ENCODE results near the gene THEMIS2.

Gene THEMIS2

DNA sequence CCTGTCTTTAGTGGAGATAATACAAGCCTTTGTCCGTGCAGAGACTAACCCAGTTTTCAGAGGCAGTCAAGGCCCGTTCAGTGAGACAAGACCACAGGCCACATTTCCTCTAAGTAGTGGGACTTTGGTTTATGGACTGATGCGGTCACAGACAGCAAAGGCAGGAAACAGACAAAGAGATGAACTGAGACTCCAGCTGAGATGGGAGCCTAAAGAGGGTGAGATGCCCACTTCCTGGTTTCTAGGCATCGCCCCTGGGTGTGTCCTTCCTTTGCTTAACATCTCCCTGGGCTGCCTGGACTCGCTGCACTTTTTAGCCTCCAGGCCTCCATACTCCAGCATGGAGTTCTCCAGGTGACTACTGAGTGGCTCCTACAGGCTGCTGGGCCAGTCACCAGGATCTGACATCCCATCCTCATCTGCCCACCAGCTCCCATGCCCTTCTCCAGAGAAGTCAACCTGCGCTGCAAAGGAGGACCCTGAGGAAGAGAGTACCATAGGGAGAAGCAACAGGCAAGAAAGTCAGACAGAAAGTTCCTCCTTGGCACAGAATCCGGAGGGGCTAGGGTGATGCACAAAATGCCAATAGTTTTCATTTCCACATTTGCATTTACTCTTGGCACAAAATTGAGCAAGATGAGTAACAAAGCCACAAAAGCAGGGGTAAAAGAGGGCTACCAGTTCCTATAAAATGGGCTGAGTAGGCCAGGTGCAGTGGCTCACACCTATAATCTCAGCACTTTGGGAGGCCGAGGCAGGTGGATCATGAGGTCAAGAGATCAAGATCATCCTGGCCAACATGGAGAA, 15.1 kb downstream of the THEMIS2 start:
- peaks cover 79% of the 10 kb centered on the region for H3K36me3 ChIP-seq (ENCODE audit: control insufficient read depth, insufficient read depth, low read length)
- no peak overlapping the region for H3K9ac ChIP-seq (ENCODE audit: low read length)
- H3K9me3 ChIP-seq (ENCODE audit: control insufficient read depth, insufficient read depth, low read depth, low read length) = no peaks in the 10 kb centered on the region
- H3K27ac ChIP-seq (ENCODE audit: low read depth, low read length) = no peak overlapping the region
- H3K4me3 ChIP-seq (ENCODE audit: low read depth, low read length) = no peak overlapping the region
- no peaks in the 10 kb centered on the region for H3K4me1 ChIP-seq (ENCODE audit: control insufficient read depth, insufficient read depth, low read length)
- H3K27me3 ChIP-seq (ENCODE audit: control insufficient read depth, insufficient read depth, low read length) = no peaks in the 10 kb centered on the region

DNA sequence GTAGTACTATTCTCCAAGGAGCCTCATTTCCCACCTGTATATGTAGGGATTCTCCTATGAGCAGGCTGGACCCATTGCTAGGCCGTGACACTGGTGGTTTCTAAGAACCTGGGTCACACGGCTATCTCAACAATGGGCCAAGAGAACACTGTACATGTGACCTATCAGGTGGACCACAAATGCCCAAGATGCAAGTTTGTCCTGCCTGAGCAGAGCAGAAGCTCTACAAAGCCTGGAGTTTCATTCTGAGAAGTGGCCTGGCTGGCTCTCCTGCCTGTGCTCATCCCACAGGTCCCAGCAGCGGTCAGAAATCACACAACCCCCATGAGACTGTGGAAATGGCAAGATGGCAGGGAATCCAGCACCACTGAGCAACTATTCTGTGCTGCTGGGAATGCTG, 17.2 kb downstream of the THEMIS2 start:
- Histone ChIP-seq H3K4me3 (ENCODE audit: low read depth, low read length) (no peak overlapping the region), H3K27me3 (ENCODE audit: control insufficient read depth, insufficient read depth, low read length) (no peaks in the 10 kb centered on the region), H3K4me1 (ENCODE audit: control insufficient read depth, insufficient read depth, low read length) (no peaks in the 10 kb centered on the region), H3K9me3 (ENCODE audit: control insufficient read depth, insufficient read depth, low read depth, low read length) (no peaks in the 10 kb centered on the region), H3K27ac (ENCODE audit: low read depth, low read length) (no peak overlapping the region), H3K9ac (ENCODE audit: low read length) (no peak overlapping the region), H3K36me3 (ENCODE audit: control insufficient read depth, insufficient read depth, low read length) (peaks cover 80% of the 10 kb centered on the region)

DNA sequence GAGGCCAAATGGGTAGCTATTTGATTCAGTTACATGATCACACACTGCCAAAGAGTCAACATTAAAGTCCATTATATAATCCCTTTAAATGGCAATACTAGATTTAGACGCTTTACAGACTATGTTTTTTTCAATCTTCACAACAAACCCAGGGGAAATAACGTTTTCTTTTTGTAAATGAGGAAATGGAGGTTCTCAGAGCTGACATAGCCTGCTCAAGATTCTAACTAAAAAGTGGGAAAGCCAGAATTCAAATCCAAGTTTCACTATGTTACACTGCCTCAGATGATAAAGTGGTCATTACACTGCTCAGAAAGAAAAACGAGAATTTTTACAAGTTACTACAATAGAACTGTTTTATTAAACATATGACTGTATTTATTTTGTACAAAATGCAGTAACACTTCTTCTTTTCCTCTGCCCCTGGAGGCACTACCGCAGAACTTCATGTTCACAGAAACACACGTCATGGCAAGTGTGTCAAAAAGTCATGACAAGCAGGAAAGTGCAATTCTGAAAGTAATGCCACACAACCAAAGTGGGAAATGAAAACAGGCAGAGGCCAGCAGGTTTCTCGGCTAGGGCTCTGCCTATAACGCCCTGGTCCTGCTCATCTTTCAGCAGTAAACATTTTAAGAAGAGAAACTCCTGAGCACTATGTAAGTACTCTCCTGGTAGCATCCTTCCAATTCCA, 19.0 kb downstream of the THEMIS2 start:
- Histone ChIP-seq H3K9ac (ENCODE audit: low read length) (no peak overlapping the region), H3K27me3 (ENCODE audit: control insufficient read depth, insufficient read depth, low read length) (no peaks in the 10 kb centered on the region), H3K9me3 (ENCODE audit: control insufficient read depth, insufficient read depth, low read depth, low read length) (no peaks in the 10 kb centered on the region), H3K27ac (ENCODE audit: low read depth, low read length) (no peak overlapping the region), H3K4me1 (ENCODE audit: control insufficient read depth, insufficient read depth, low read length) (no peaks in the 10 kb centered on the region), H3K4me3 (ENCODE audit: low read depth, low read length) (no peak overlapping the region), H3K36me3 (ENCODE audit: control insufficient read depth, insufficient read depth, low read length) (peaks cover 79% of the 10 kb centered on the region)

DNA sequence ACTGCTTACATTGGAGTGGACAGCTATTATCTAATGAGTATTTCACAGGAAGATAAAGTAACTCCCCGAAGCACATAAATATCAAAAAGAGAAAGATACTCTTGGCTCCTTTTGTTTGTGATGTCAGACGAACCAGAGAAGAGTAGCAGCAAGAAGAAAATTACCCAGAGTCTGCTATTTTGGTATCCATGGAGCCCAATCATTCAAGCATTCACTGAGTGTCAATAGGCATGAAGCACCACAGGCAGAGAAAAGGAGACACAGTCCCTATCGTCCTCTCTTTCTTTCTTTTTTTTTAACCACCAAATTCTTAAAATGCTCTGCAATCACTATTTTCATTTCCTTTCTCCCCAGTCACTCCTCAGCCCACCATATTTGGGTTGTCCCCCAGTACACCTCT, 22.2 kb downstream of the THEMIS2 start:
- Histone ChIP-seq H3K27me3 (ENCODE audit: control insufficient read depth, insufficient read depth, low read length) (no peaks in the 10 kb centered on the region), H3K4me3 (ENCODE audit: low read depth, low read length) (no peak overlapping the region), H3K9me3 (ENCODE audit: control insufficient read depth, insufficient read depth, low read depth, low read length) (no peaks in the 10 kb centered on the region), H3K27ac (ENCODE audit: low read depth, low read length) (no peak overlapping the region), H3K36me3 (ENCODE audit: control insufficient read depth, insufficient read depth, low read length) (peaks cover 77% of the 10 kb centered on the region), H3K9ac (ENCODE audit: low read length) (no peak overlapping the region), H3K4me1 (ENCODE audit: control insufficient read depth, insufficient read depth, low read length) (no peaks in the 10 kb centered on the region)

DNA sequence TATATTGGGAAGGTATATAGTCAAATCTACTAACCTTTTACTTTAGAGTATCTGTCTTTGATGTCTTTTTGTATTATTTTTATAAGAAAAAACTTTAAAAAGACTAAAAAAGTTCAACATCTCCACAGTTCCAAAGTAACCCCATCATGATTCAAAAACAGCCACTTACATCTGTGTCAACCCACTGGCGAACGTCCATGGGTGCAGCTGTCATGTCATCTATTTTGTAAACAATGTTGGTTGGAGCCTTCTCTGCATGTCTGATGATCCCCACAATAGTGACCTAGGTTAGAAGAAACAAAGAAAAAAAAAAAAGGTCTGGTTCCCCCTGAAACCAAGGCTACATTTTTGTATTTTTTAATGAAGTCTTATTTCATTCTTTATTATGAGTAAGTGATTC, 34.4 kb downstream of the THEMIS2 start:
- H3K27me3 ChIP-seq (ENCODE audit: control insufficient read depth, insufficient read depth, low read length) = no peaks in the 10 kb centered on the region
- H3K27ac ChIP-seq (ENCODE audit: low read depth, low read length) = no peak overlapping the region
- H3K4me1 ChIP-seq (ENCODE audit: control insufficient read depth, insufficient read depth, low read length) = no peaks in the 10 kb centered on the region
- H3K9me3 ChIP-seq (ENCODE audit: control insufficient read depth, insufficient read depth, low read depth, low read length) = no peaks in the 10 kb centered on the region
- H3K4me3 ChIP-seq (ENCODE audit: low read depth, low read length) = no peak overlapping the region
- no peak overlapping the region for H3K9ac ChIP-seq (ENCODE audit: low read length)
- peaks cover 92% of the 10 kb centered on the region for H3K36me3 ChIP-seq (ENCODE audit: control insufficient read depth, insufficient read depth, low read length)

DNA sequence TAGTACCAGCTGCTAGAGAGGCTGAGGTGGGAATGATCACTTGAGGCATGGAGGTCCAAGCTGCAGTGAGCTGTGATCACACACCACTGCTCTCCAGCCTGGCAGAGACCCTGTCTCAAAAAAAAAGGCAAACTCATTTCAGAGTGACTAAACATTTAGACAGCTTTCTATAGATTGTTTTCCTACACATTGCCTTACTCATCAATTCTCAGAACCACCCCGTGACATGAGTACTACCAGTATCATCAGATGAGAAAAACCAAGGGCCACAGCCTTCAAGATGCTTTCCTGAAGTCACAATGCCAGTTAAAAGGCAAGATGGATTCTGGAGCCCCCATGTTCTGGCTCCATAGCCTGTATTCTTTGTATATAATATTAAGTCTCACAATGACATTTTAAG, 40.1 kb downstream of the THEMIS2 start:
- Histone ChIP-seq H3K27me3 (ENCODE audit: control insufficient read depth, insufficient read depth, low read length) (peaks cover 9% of the 10 kb centered on the region; the same call in 1 of the 2 replicates), H3K9me3 (ENCODE audit: control insufficient read depth, insufficient read depth, low read depth, low read length) (peaks cover 4% of the 10 kb centered on the region; the same call in 1 of the 2 replicates), H3K36me3 (ENCODE audit: control insufficient read depth, insufficient read depth, low read length) (peaks cover 51% of the 10 kb centered on the region), H3K27ac (ENCODE audit: low read depth, low read length) (no peak overlapping the region), H3K4me1 (ENCODE audit: control insufficient read depth, insufficient read depth, low read length) (no peaks in the 10 kb centered on the region), H3K4me3 (ENCODE audit: low read depth, low read length) (no peak overlapping the region), H3K9ac (ENCODE audit: low read length) (no peak overlapping the region)

DNA sequence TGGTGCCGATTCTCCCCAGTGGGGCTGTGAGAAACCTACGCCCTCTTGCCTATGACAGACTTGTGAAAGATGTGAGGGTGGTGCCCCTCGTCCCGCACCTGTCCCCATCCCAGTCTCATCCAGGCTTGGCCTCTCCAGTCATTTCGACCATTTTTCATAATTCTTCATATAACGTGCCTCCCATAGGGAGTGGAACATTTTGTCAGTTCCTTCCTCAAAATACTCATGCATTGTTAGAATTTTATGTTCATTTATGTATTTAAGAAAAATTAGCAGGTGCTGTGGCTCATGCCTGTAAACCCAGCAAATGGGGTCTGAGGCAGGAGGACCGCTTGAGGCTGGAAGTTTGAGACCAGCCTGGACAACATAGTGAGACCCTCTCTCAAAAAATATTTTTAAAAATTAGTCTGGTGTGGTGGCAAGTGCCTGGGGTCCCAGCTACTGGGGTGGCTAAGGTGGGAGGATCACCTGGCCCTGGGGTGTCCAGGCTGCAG, 42.8 kb downstream of the THEMIS2 start:
- Histone ChIP-seq H3K27me3 (ENCODE audit: control insufficient read depth, insufficient read depth, low read length) (peaks cover 12% of the 10 kb centered on the region; the same call in 1 of the 2 replicates), H3K36me3 (ENCODE audit: control insufficient read depth, insufficient read depth, low read length) (peaks cover 26% of the 10 kb centered on the region), H3K9ac (ENCODE audit: low read length) (no peak overlapping the region), H3K4me1 (ENCODE audit: control insufficient read depth, insufficient read depth, low read length) (no peaks in the 10 kb centered on the region), H3K9me3 (ENCODE audit: control insufficient read depth, insufficient read depth, low read depth, low read length) (peaks cover 4% of the 10 kb centered on the region; the same call in 1 of the 2 replicates), H3K4me3 (ENCODE audit: low read depth, low read length) (peak overlapping the region; percentile 13; the same call in 1 of the 2 replicates), H3K27ac (ENCODE audit: low read depth, low read length) (no peak overlapping the region)

DNA sequence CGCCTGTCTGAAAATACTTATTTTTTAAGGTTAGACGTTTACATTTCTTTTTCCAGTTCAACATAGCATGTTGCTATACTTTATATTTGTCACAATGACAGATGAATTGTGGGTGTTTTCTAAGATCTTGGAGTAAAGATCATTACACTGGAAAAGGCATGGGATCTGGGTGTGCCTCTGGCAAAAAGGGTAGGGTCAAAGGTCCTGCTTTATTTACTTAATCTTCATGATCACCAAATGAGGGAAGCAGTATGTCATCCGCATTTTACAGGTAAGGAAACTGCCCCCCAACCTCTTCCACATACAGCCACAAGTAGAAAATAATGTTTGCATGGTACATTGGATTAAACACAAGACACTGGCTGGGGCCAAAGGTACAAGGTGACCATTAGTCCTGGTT, 49.9 kb downstream of the THEMIS2 start:
- H3K9ac ChIP-seq (ENCODE audit: low read length) = no peak overlapping the region
- no peaks in the 10 kb centered on the region for H3K9me3 ChIP-seq (ENCODE audit: control insufficient read depth, insufficient read depth, low read depth, low read length)
- H3K4me1 ChIP-seq (ENCODE audit: control insufficient read depth, insufficient read depth, low read length) = no peaks in the 10 kb centered on the region
- H3K4me3 ChIP-seq (ENCODE audit: low read depth, low read length) = no peak overlapping the region
- H3K27me3 ChIP-seq (ENCODE audit: control insufficient read depth, insufficient read depth, low read length) = peaks cover 3% of the 10 kb centered on the region; the same call in 1 of the 2 replicates
- no peaks in the 10 kb centered on the region for H3K36me3 ChIP-seq (ENCODE audit: control insufficient read depth, insufficient read depth, low read length)
- H3K27ac ChIP-seq (ENCODE audit: low read depth, low read length) = no peak overlapping the region

DNA sequence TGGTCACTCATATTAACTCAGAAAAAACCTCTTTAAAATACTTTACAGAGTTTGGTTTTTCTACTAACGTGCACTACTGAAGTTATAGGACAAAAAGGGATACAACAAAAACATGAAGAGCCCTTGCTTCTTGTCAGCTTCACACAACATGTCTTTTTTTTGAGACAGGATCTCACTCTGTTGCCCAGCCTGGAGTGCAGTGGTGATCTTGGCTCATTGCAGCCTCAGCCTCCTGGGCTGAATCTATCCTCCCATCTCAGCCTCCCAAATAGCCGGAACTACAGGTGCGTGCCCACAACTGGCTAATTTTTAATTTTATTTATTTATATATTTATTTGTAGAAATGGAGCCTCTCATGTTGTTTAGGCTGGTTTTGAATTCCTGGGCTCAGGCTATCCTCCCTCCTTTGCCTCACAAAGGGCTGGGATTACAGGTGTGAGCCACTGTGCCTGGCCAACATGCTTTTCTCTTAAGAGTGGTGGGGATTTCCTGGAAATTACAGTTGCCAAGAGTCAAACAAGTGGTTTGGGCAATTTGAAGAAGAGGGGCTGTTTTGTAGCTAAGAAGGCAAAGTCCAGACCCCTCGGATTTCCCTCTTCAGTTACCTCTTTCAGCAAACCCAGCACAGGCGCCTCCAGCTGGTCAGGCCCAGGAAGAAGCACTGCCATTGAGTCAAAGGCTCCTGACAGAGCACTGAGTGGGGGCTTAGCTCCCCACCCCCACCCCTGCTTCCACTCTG, 56.0 kb downstream of the THEMIS2 start:
- Histone ChIP-seq H3K27me3 (ENCODE audit: control insufficient read depth, insufficient read depth, low read length) (no peaks in the 10 kb centered on the region), H3K9me3 (ENCODE audit: control insufficient read depth, insufficient read depth, low read depth, low read length) (no peaks in the 10 kb centered on the region), H3K9ac (ENCODE audit: low read length) (no peak overlapping the region), H3K4me3 (ENCODE audit: low read depth, low read length) (no peak overlapping the region), H3K27ac (ENCODE audit: low read depth, low read length) (no peak overlapping the region), H3K36me3 (ENCODE audit: control insufficient read depth, insufficient read depth, low read length) (no peaks in the 10 kb centered on the region), H3K4me1 (ENCODE audit: control insufficient read depth, insufficient read depth, low read length) (peaks cover 9% of the 10 kb centered on the region; the same call in 1 of the 2 replicates)

DNA sequence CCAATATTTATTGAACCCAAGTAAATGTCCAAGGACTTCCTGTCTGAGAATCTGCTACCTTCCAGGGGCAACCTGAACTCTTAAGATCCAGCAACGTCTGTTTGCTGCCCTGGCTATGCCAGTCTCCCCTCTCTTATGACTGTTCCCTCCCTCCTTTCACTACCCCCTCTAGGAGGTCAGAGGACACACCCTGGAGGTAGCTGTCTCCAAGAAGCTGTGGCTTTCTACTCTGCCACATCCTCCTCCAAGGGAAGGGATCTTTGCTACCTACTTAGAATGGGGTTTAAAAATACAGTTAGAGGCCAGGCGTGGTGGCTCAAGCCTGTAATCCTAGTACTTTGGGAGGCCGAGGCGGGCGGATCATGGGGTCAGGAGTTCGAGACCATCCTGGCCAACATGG, 58.8 kb downstream of the THEMIS2 start:
- no peak overlapping the region for H3K9ac ChIP-seq (ENCODE audit: low read length)
- no peak overlapping the region for H3K4me3 ChIP-seq (ENCODE audit: low read depth, low read length)
- H3K36me3 ChIP-seq (ENCODE audit: control insufficient read depth, insufficient read depth, low read length) = no peaks in the 10 kb centered on the region
- no peak overlapping the region for H3K27ac ChIP-seq (ENCODE audit: low read depth, low read length)
- H3K4me1 ChIP-seq (ENCODE audit: control insufficient read depth, insufficient read depth, low read length) = peaks cover 20% of the 10 kb centered on the region
- no peaks in the 10 kb centered on the region for H3K9me3 ChIP-seq (ENCODE audit: control insufficient read depth, insufficient read depth, low read depth, low read length)
- H3K27me3 ChIP-seq (ENCODE audit: control insufficient read depth, insufficient read depth, low read length) = peaks cover 10% of the 10 kb centered on the region; the same call in 1 of the 2 replicates
